HG02884 (cell line): ENCODE measurements around the gene SELENOO.

Experiments used
- ATAC-seq: cut with Tn5 transposase; IDR thresholded peaks from one replicate; pipeline ENCODE4 v1.9.1; 2021; ENCODE audit warnings: mild to moderate bottlenecking, moderate library complexity; ENCODE audit not compliant: unreplicated experiment

The SELENOO gene

GRCh38 chr22:50171965-50172421 lies 28.8 kb upstream of the SELENOO start:
- ATAC-seq: no peak

DNA sequence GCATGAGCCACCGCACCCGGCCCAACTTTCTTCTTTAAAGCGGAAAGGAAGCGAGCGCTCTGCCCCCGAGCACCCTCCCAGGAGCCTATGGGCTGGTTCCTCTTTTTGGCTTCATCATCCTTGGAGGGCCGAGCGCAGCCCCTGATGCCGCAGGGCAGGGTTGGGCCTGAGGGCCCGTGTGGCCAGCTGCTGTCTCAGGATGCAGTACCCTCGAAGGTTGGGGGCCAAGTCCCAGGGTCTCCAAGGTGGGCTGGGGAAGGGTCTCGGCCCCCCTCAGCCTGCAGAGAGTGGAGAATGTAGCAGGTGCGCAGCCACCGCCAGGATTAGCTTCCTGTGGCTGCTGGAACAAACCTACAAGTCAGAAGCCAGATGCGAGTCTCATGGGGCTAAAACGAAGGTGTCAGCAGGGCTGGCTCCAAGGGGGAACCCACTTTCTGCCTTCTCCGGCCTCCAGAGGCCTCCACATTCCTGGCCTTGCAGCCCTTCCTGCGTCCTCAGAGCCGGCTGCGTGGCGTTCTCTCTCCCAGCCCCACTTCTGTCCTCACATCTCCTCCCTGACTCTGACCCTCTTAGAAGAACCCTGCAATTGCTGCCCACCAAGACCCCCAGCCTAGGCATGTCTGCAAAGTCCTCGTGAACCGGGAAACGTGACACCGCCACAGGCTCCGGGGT lies 27.4 kb upstream of the SELENOO start:
- no peak for ATAC-seq

DNA sequence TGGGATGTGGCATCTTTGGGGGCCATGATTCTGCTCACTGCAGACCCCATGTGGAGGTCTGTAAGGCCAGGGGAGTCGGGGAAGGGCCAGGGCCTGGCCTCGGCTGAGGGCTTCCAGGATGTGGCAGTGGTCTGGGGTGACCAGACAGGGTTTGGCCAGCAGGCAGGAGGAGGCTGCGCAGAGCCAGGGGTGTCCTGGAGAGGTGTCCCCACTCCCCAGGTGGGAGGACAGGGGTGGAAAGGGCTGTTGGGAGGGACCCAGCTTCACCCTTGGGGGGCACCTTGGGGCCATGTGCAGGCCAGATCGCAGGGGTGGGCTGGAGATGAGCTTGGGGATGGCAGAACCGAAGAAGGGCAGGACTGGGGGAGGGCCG lies 26.8 kb upstream of the SELENOO start:
- no peak for ATAC-seq

DNA sequence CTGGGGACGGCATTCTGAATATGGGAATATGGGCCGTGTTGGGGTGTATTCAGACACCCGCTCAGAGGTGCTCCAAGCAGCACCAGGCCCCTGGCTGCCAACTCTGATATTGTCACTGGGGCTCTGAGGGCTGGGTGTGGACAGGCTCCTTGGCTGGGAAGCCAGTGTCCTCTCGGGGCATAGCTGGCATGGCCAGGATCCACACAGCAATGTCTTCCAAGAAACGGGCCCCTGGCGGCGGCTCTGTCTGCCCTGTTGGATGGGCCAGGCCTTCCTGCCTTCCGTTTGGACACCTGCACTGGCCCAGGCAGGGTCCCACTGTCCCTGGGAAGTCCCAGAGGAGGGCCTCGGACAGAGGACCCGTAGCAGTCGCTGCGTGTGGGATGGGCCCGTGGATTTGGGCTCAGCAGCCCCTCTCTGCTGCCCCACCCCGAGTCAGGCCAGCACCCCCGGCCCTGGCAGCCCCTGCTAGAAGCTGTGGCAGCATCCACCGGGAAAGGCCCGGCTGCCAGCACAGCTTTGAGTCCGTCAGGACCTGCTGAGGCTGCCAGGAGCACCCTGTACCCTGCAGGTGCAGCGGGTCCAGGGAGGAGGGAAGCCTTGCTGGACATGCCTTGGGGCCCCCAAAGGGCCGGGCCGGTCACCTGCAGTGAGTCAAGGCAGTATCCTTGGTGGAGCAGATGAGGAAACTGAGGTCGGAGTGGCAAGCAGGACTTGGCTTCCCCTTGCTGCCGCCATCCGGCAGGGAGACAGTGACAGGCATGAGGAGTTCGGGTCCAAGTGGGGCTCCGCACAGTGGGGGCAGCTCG lies 26.2 kb upstream of the SELENOO start:
- no peak for ATAC-seq

GRCh38 chr22:50175191-50175461 lies 25.7 kb upstream of the SELENOO start:
- no peak for ATAC-seq

GRCh38 chr22:50175921-50176849 lies 24.6 kb upstream of the SELENOO start:
- no peak for ATAC-seq

- ATAC-seq: no peak
Measured at GRCh38 chr22:50176850-50177536, 23.8 kb upstream of the SELENOO start.

- ATAC-seq: no peak
Measured at GRCh38 chr22:50177537-50178470, 23.0 kb upstream of the SELENOO start.

- no peak for ATAC-seq
Measured at GRCh38 chr22:50178471-50178864, 22.3 kb upstream of the SELENOO start.

DNA sequence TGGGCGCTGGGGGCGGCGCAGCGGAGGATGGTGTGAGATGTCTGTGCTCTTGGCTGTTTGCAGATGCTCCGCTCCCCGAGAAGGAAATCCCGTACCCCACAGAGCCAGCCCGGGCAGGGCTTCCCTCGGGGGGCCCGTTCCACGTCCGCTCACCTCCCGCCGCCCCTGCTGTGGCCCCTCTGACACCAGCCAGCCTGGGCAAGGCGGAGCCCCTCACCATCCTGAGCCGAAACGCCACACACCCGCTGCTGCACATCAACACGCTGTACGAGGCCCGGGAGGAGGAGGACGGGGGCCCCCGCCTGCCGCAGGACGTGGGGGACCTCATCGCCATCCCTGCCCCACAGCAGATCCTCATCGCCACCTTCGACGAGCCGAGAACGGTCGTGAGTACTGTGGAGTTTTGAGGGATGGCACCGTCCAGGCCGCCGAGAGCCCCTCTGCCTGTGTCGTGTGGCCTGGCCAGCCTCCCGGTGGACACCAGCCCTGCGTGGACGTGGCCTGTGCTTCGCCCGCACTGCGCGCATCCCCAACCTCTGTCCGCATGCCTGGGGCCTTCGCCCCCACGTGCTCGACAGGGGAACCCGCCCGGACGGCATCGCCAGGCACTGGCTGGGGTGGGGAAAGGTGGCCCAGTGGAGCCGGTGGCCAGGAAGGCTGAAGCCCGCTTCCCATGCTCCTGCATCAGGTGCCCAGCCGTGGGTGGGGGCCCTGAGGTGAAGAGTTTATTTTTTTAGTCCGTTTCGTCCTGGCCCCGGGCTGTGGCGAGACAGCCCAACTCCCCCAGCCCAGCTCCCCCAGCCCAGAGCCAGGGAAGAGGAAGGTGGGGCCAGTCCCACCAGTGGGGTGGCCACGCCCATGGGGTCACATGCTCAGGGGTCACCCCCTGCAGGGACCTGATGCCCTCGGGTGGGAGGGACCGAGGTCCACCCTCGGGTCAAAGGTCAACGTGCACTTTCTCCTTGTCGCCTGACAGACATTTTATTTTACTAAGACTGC lies 21.6 kb upstream of the SELENOO start:
- no peak for ATAC-seq

DNA sequence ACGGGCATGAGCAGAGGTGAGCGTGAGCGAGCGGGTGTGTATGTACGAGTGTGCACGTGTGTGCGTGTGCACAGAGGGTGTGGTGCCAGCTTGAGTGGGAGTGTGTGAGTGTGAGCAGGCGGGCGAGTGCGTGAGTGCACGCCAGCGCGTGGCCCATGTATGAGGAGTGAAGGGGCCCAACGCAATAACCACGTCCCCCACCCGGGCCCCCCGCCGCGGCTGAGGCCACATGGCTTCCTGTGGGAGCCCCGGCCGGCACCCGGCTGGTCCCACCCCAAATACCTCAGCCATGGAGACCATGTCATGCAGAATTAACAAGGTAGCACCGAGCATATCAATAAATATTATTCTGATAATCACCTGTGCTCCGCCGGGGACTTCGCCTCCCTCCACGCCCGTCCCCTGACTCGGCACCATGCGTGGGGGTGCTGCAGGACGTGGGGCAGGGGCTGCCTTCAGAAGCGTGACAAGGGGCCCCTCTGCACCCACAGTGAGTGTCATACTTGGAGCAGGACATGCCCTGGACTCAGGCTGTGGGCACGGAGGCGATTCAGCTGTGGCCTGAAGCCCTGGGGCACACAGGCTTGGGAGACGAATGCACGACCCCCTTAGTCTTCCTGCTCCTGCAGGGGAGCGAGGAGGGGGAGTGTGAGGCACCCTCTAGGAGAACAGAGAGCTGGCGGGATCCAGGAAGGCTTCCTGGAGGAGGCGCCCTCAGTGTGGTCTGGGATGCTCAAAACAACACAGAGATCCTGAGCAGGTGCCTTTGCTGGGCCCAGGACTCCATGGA lies 20.7 kb upstream of the SELENOO start:
- no peak for ATAC-seq

GRCh38 chr22:50180727-50181521 lies 19.9 kb upstream of the SELENOO start:
- no peak for ATAC-seq

GRCh38 chr22:50182176-50183081 lies 18.4 kb upstream of the SELENOO start:
- ATAC-seq: no peak

- ATAC-seq: no peak
Measured at GRCh38 chr22:50183141-50183971, 17.5 kb upstream of the SELENOO start.
